GM12874 (cell line): Measurements from ENCODE around the gene PKN3.

Experiments
- TF ChIP-seq, protein P1 (sequence below): IDR thresholded peaks from 2 replicates; pipeline ENCODE4 v1.5.1; 2011; ENCODE audit warnings: low read depth, mild to moderate bottlenecking, control low read depth, low read length, moderate library complexity; ENCODE audit not compliant: insufficient read depth

The PKN3 gene

DNA sequence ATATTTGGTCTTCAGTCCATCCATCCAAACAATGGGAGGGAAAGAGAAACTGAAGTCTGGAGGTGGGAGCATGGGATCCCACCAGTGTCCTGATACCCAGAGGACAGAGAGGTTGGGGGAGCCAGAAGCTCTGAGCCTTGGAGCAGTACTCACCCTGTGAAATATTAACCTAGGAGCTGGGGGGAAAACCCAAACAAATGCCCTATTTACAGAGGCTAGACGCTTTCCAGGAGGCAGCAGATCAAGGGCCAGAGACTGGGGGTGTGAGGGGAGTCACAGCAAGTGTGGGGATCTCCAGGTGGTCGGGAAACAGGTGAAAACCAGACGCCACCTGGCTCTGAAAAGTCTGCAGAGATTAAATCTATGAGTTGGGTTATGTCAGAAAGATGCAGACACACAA, 63.2 kb downstream of the PKN3 start:
- TF ChIP-seq, protein P1, sequence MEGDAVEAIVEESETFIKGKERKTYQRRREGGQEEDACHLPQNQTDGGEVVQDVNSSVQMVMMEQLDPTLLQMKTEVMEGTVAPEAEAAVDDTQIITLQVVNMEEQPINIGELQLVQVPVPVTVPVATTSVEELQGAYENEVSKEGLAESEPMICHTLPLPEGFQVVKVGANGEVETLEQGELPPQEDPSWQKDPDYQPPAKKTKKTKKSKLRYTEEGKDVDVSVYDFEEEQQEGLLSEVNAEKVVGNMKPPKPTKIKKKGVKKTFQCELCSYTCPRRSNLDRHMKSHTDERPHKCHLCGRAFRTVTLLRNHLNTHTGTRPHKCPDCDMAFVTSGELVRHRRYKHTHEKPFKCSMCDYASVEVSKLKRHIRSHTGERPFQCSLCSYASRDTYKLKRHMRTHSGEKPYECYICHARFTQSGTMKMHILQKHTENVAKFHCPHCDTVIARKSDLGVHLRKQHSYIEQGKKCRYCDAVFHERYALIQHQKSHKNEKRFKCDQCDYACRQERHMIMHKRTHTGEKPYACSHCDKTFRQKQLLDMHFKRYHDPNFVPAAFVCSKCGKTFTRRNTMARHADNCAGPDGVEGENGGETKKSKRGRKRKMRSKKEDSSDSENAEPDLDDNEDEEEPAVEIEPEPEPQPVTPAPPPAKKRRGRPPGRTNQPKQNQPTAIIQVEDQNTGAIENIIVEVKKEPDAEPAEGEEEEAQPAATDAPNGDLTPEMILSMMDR, result no peak

- TF ChIP-seq, protein P1, result no peak
Observed at GRCh38 chr9:128768606-128769005, 66.3 kb downstream of the PKN3 start.
